OCI-LY7 (cell line): Measurements from ENCODE around the gene ASMTL.

ENCODE experiments used
- EZH2phosphoT487 ChIP-seq: fragments of 200-600 bp; sonication (generic); IDR thresholded peaks from 2 replicates; pipeline ENCODE4 v1.6.1; 2018; ENCODE audit warnings: low read depth, borderline replicate concordance, mild to moderate bottlenecking, mixed run types, antibody characterized with exemption, low read length, moderate library complexity, mixed read lengths
- TF ChIP-seq, protein P1 (sequence below): fragments of 200-600 bp; sonication (generic); conservative IDR thresholded peaks from 2 replicates; pipeline ENCODE4 v1.5.1; 2014; ENCODE audit warnings: mild to moderate bottlenecking, antibody characterized with exemption, low read length, moderate library complexity, mixed read lengths

DNA sequence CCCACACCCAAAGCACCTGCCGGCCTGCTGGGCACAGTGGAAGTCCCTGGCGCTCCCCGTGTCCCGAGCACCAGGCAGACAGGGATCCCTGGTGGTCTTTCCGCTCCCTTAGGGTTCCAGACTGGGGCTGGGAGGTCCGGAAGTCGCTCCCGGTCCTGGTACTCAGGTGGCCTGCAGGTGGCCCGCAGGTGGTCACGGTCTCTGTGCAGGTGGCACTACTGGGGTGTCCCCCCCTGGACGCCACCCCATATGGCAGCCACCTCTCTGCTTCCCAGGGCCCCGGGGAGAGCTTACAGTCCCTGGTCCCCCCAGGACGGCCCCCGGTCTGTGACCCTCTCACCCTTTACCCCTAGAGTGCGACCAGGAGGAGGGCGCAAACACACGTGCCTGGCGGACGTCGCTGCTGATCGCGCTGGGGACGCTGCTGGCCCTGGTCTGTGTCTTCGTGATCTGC lies 74.4 kb downstream of the ASMTL start:
- TF ChIP-seq, protein P1, sequence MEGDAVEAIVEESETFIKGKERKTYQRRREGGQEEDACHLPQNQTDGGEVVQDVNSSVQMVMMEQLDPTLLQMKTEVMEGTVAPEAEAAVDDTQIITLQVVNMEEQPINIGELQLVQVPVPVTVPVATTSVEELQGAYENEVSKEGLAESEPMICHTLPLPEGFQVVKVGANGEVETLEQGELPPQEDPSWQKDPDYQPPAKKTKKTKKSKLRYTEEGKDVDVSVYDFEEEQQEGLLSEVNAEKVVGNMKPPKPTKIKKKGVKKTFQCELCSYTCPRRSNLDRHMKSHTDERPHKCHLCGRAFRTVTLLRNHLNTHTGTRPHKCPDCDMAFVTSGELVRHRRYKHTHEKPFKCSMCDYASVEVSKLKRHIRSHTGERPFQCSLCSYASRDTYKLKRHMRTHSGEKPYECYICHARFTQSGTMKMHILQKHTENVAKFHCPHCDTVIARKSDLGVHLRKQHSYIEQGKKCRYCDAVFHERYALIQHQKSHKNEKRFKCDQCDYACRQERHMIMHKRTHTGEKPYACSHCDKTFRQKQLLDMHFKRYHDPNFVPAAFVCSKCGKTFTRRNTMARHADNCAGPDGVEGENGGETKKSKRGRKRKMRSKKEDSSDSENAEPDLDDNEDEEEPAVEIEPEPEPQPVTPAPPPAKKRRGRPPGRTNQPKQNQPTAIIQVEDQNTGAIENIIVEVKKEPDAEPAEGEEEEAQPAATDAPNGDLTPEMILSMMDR: no peak
- TF ChIP-seq EZH2phosphoT487: no peak
